Measurements from ENCODE around the gene UCN2.

GRCh38 chr3:48591436-48591835, 27.9 kb upstream of the UCN2 start:
- TF ChIP-seq CTCF (IDR thresholded peaks at IDR 0.05): no peak
- TF ChIP-seq POLR2A (IDR thresholded peaks at IDR 0.05): no peak
- TF ChIP-seq EP300 (IDR thresholded peaks at IDR 0.05): no peak

Measured in tibial nerve (tissue), 4 donors.